Adrenal gland (tissue), 12 donors: Measurements from ENCODE around the gene THY1. TPM values are rescaled to one million over a fixed set of nuclear protein-coding genes. Genes with fewer than 3 reads are reported as not detected.

Experiments used
- DNase-seq, 7 donors: peaks; one replicate each; pipeline ENCODE4 v3.0.0-alpha.2; 2019 to 2020
- H3K27ac ChIP-seq, 5 donors: fragments of 200-600 bp; sonication (generic) in 4 of 5; 1 replicate in 3 of 5; 2 replicates in 2 of 5; pipeline versions ENCODE4 v1.5.1 to v1.8.0; 2016 to 2020; ENCODE audit warnings: mild to moderate bottlenecking in 1 of 5
- H3K27me3 ChIP-seq: fragments of 200-600 bp; 2 replicates; pipeline ENCODE4 v1.8.0; 2021
- H3K36me3 ChIP-seq, 2 donors: fragments of 200-600 bp; replicated peaks in 1 of 2; 1 replicate in 1 of 2; 2 replicates in 1 of 2; pipeline versions ENCODE4 v1.5.1 to v1.8.0; 2018 to 2022
- H3K4me1 ChIP-seq, 2 donors: fragments of 200-600 bp; replicated peaks in 1 of 2; 1 replicate in 1 of 2; 2 replicates in 1 of 2; pipeline versions ENCODE4 v1.5.1 to v1.8.0; 2018 to 2021
- H3K4me3 ChIP-seq, 4 donors: fragments of 200-600 bp; sonication (generic) in 3 of 4; one replicate each; pipeline ENCODE4 v1.5.1; 2016 to 2018
- H3K9me3 ChIP-seq, 3 donors: fragments of 200-600 bp; sonication (generic) in 1 of 3; replicated peaks in 1 of 3; 1 replicate in 2 of 3; 2 replicates in 1 of 3; pipeline versions ENCODE4 v1.5.1 to v1.8.0; 2016 to 2021
- CTCF ChIP-seq, 6 experiments: fragments of 450-650 bp in 4 of 6; fragments of 200-600 bp in 2 of 6; sonication (generic) in 1 of 6; IDR thresholded peaks; 1 replicate in 5 of 6; 2 replicates in 1 of 6; pipeline versions ENCODE4 v1.5.1 to v1.8.0; 2016 to 2021; ENCODE audit warnings: antibody characterized with exemption in 6 of 6, mild to moderate bottlenecking in 2 of 6, moderate library complexity in 1 of 6
- POLR2A ChIP-seq, 2 donors: fragments of 450-650 bp; IDR thresholded peaks; one replicate each; pipeline ENCODE4 v1.6.1; 2017; ENCODE audit warnings: antibody characterized with exemption in 2 of 2, mild to moderate bottlenecking in 2 of 2, moderate library complexity in 1 of 2
- WGBS, 4 donors: extraction: QIAGEN DNeasy Blood & Tissue Kit in 2 of 4; methylation state at CpG; one replicate each; pipeline versions ENCODE4 v1.1.5 to v1.1.7; 2013 to 2017; 5-methylcytosine and 5-hydroxymethylcytosine counted together
- intact Hi-C, 2 donors: fragments of 100-400 bp; cut with DNase I; formaldehyde crosslinking; loops; one replicate each; pipeline versions ENCODE4 v1.14.1 to v1.15.0; 2022 to 2023
- polyA plus RNA-seq, 3 donors: library from polyadenylated mRNA; stranded (reverse); fragments of 200-250 nt in 2 of 3; fragments of 350-450 nt in 1 of 3; fragmentation: Illumina TruSeq in 1 of 3; extraction: RNeasy Lipid Tissue Mini Kit (QIAGEN cat#74804) in 1 of 3; gene quantifications; one replicate each; pipeline ENCODE4 v1.2.3, GENCODE V29; 2013 to 2014
- total RNA-seq, 9 donors: library from RNA; depleted of rRNA in 4 of 9; stranded (reverse); fragments of >200 nt in 4 of 9; fragments of 120-200 nt in 1 of 9; fragmentation: NEBNext Ultra II Directional in 1 of 9; extraction: Animal tissue kit (Norgen Biotek cat#: 25700) in 1 of 9; gene quantifications; one replicate each; pipeline versions ENCODE4 v1.1.0 to v1.2.4, GENCODE V29; 2013 to 2023
- donor health status: healthy with polysubstance abuse.
- donor health status: Bipolar disorder and iron deficiency.
- donor health status: DM: yes; HTN: yes; CAD: no.
- donor health status: DM: no; HTN: no; CAD: no.
- donor health status: DM: no; HTN: no; CAD: no.
- donor health status: DM: yes; HTN: yes; CAD: no.

The THY1 gene
- total and polyA plus RNA-seq, 12 donors: 4.5 to 38.7 (median 18.2) TPM

GRCh38 chr11:119380827-119381180, 42.2 kb downstream of the THY1 start:
- no peaks in the 10 kb centered on the region for H3K27me3 ChIP-seq
- H3K4me3 ChIP-seq: peak overlapping the region in 1 of 4 donors; percentile 60
- TF ChIP-seq POLR2A (IDR thresholded peaks at IDR 0.05): no peak
- TF ChIP-seq CTCF (IDR thresholded peaks at IDR 0.05): no peak
- DNase-seq: peak in 2 of 7 donors; percentile 25 to 29
- H3K27ac ChIP-seq: peak overlapping the region in 3 of 5 donors; percentile 24 to 71 (median 55)
- WGBS, 4 donors: 10 to 15% (median 12%) methylated on average over 10 of the region's 10 CpGs; no CpG with 5 or more reads in 1 of the 4 donors
- peaks cover 15 to 24% of the 10 kb centered on the region in 2 donors for H3K4me1 ChIP-seq
- no peaks in the 10 kb centered on the region for H3K36me3 ChIP-seq
- no peaks in the 10 kb centered on the region for H3K9me3 ChIP-seq
- intact Hi-C loops: loop anchor here in 1 of 2 donors (10.0 kb wide), 1 partner anchor 94 kb away; no protein-coding TSS in a partner anchor

DNA sequence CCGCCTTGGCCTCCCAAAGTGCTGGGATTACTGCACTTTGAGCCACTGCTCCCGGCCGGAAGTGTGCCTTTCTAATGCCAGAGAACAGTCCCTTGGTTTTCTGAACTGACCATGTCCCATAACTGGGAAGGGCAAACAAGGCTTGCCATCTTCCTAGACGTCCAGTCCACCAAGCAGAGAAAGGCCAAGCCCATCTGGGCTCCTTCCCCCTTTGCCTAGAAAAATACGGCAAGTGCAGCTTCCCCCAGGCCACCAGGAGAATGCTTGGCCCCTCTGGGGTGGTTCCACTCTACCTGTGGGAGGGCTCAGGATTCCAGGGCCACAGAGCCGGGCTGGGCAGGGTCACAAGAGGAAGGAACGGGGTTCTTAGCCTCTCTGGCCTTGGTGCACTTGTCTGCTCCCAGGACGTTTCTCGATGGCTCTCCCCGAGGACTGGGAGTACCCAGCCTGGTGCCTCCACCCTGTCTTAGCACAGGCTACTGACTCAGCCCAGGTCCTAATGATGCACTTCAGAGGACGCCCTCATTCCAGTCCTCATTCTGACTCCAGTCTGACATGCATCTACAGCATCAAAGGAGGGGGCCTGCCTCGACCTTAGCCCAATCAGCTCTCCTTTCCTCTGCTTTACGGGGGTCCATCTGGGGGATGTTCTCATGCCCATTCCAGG, 42.7 kb downstream of the THY1 start:
- 66 to 68% (median 67%) methylated on average over 8 to 13 of the region's 13 CpGs for WGBS, 4 donors
- H3K4me3 ChIP-seq: peak overlapping the region in 1 of 4 donors; percentile 60
- no peaks in the 10 kb centered on the region for H3K9me3 ChIP-seq
- no peaks in the 10 kb centered on the region for H3K36me3 ChIP-seq
- no peak overlapping the region for H3K27ac ChIP-seq
- H3K27me3 ChIP-seq: no peaks in the 10 kb centered on the region
- peaks cover 18 to 29% of the 10 kb centered on the region in 2 donors for H3K4me1 ChIP-seq
- intact Hi-C loops: loop anchor here in 1 of 2 donors (10.0 kb wide), 1 partner anchor 95 kb away; no protein-coding TSS in a partner anchor
- peak in 5 of 7 donors; percentile 19 to 54 (median 33) for DNase-seq
- TF ChIP-seq CTCF (IDR thresholded peaks at IDR 0.05) (no peak), POLR2A (IDR thresholded peaks at IDR 0.05) (no peak)

DNA sequence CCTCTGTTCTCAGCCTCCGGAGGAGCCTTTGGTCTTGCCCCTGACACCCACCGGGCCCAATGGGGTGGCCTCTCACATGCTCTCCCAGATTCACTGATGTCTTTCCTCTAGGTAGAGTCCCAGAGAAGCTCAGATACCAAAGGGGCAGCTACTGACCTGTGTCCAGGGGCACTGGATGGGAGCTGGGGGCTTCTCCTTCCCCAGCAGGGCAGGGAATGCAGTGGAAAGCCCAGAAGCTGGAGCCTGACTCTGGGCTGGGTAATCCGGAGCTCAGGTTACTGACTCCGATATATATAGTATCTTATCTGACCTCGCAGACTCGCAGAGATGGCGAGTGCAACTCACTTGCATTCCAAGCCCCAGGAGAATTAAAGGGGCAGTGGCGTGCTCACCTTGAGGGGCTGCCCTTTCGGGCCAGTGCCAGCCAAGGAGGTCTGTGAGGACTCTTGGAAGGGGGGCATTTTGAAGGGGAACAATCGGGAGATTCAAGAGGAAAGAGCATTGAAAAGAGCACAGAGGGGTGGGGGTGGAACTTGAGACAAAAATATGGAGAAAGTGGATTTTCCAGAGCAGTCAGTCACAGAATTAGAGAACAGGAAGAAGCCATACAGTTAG, 44.0 kb downstream of the THY1 start:
- TF ChIP-seq POLR2A (IDR thresholded peaks at IDR 0.05) (no peak), CTCF (IDR thresholded peaks at IDR 0.05) (no peak)
- WGBS, 4 donors: 57 to 70% (median 63%) methylated on average over 10 of the region's 10 CpGs
- Histone ChIP-seq H3K4me3 (no peak overlapping the region), H3K9me3 (no peaks in the 10 kb centered on the region), H3K27me3 (no peaks in the 10 kb centered on the region), H3K27ac (peak overlapping the region in 1 of 5 donors; percentile 42), H3K4me1 (peaks cover 27 to 42% of the 10 kb centered on the region in 2 donors), H3K36me3 (no peaks in the 10 kb centered on the region)
- peak in 2 of 7 donors; percentile 27 to 44 for DNase-seq
- intact Hi-C loops: loop anchor here in 1 of 2 donors (5.0 kb wide), 1 partner anchor 37 kb away; the partner anchor contains the start of gene C1QTNF5

DNA sequence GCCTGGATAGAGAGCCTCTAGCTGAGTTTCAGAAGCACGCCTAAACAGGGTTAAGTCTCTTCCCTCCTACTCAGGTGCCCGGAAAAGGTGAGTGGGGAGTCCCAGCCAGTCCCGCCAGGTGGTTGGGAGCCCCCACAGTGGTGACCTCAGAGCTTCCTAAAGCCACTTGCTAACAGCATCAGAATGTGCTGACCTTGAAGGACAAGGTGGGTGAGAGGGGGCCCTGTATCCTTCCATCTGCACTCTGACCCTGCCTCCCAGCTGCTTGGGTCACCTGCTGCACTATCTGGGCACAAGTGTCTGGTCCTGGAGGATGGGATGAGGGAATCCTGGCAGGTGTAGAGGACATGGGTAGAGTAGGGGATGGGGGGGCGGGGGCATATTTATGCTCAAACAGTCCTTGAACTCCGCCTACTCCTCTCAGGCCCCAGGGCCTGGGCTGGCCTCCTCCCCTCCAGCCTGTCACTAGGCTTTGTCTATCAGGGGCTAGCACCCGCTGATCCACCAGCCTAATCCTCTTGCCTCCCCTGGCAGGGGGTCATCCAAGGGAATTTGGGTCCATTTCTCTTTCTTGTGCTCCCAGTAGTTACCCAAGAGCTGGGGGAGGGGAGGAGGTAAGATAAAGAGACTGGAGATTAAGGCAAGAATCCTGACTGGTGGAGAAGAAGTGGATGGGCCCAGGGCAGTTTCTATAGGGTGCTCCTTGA, 44.9 kb downstream of the THY1 start:
- intact Hi-C loops: loop anchor here in 1 of 2 donors (5.0 kb wide), 1 partner anchor 36 kb away; the partner anchor contains the start of gene C1QTNF5
- TF ChIP-seq POLR2A (IDR thresholded peaks at IDR 0.05) (no peak), CTCF (IDR thresholded peaks at IDR 0.05) (no peak)
- Histone ChIP-seq H3K4me1 (peaks cover 27 to 43% of the 10 kb centered on the region in 2 donors), H3K4me3 (no peak overlapping the region), H3K36me3 (no peaks in the 10 kb centered on the region), H3K27ac (peak overlapping the region in 2 of 5 donors; percentile 9 to 91), H3K9me3 (no peaks in the 10 kb centered on the region), H3K27me3 (no peaks in the 10 kb centered on the region)
- 58 to 81% (median 76%) methylated on average over 4 to 6 of the region's 6 CpGs for WGBS, 4 donors
- DNase-seq: no peak
